Measurements from ENCODE around the gene FHAD1. TPM values are rescaled to one million over a fixed set of nuclear protein-coding genes. Genes with fewer than 3 reads are reported as not detected.
A peak's percentile ranks its signal among the peaks of the same experiment; 100 is the strongest.

Gene FHAD1
- total RNA-seq, 1 donor from 2014 or later = not detected

GRCh38 chr1:15410223-15410883, 163.3 kb downstream of the FHAD1 start:
- no peak for DNase-seq (ENCODE audit: low spot score)
- no peak for ATAC-seq

- DNase-seq (ENCODE audit: low spot score) (no peak), ATAC-seq (no peak)
Observed at GRCh38 chr1:15410884-15411245, 163.8 kb downstream of the FHAD1 start.

GRCh38 chr1:15411593-15412137, 164.6 kb downstream of the FHAD1 start:
- ATAC-seq (peak; percentile 8), DNase-seq (ENCODE audit: low spot score) (peak; percentile 59)

- DNase-seq (ENCODE audit: low spot score) (no peak), ATAC-seq (no peak)
Observed at GRCh38 chr1:15412175-15412800, 165.3 kb downstream of the FHAD1 start.

GRCh38 chr1:15412843-15413242, 165.8 kb downstream of the FHAD1 start:
- ATAC-seq = no peak
- no peak for DNase-seq (ENCODE audit: low spot score)

GRCh38 chr1:15413563-15414444, 166.8 kb downstream of the FHAD1 start:
- ATAC-seq (no peak), DNase-seq (ENCODE audit: low spot score) (no peak)

GRCh38 chr1:15414445-15414983, 167.5 kb downstream of the FHAD1 start:
- no peak for ATAC-seq
- DNase-seq (ENCODE audit: low spot score) = no peak

- no peak for DNase-seq (ENCODE audit: low spot score)
Observed at GRCh38 chr1:15417059-15417934, 170.3 kb downstream of the FHAD1 start.

GRCh38 chr1:15418806-15419515, 171.9 kb downstream of the FHAD1 start:
- no peak for ATAC-seq

More at GRCh38 chr1:15417059-15417934, 170.3 kb downstream of the FHAD1 start:
- no peak for ATAC-seq

GRCh38 chr1:15420853-15421465, 173.9 kb downstream of the FHAD1 start:
- ATAC-seq (peak; percentile 77), DNase-seq (ENCODE audit: low spot score) (peak; percentile 78)

More at GRCh38 chr1:15418806-15419515, 171.9 kb downstream of the FHAD1 start:
- DNase-seq (ENCODE audit: low spot score) = no peak

GRCh38 chr1:15422871-15423270, 175.8 kb downstream of the FHAD1 start:
- ATAC-seq (no peak), DNase-seq (ENCODE audit: low spot score) (no peak)

- DNase-seq (ENCODE audit: low spot score) (no peak), ATAC-seq (no peak)
Observed at GRCh38 chr1:15423355-15424077, 176.5 kb downstream of the FHAD1 start.

GRCh38 chr1:15424146-15424667, 177.2 kb downstream of the FHAD1 start:
- DNase-seq (ENCODE audit: low spot score) (no peak), ATAC-seq (peak; percentile 31)

- ATAC-seq = no peak
- DNase-seq (ENCODE audit: low spot score) = no peak
Observed at GRCh38 chr1:15424981-15425380, 178.0 kb downstream of the FHAD1 start.

- no peak for DNase-seq (ENCODE audit: low spot score)
Observed at GRCh38 chr1:15425521-15425920, 178.5 kb downstream of the FHAD1 start.

GRCh38 chr1:15425958-15426357, 178.9 kb downstream of the FHAD1 start:
- DNase-seq (ENCODE audit: low spot score) (no peak), ATAC-seq (no peak)

More at GRCh38 chr1:15425521-15425920, 178.5 kb downstream of the FHAD1 start:
- ATAC-seq = no peak

- DNase-seq (ENCODE audit: low spot score) = no peak
- ATAC-seq = no peak
Observed at GRCh38 chr1:15426492-15427279, 179.7 kb downstream of the FHAD1 start.

Data from left lobe of liver (tissue), 2 donors.